GM10266 (cell line): Measurements from ENCODE around the gene TIAM1.

Source experiments
- DNase-seq: peaks from one replicate; pipeline ENCODE4 v3.0.0; 2012; ENCODE audit errors: extremely low spot score
- TF ChIP-seq, protein P1 (sequence below): IDR thresholded peaks from 2 replicates; pipeline ENCODE4 v1.5.1; 2012; ENCODE audit warnings: mild to moderate bottlenecking, low read depth; ENCODE audit not compliant: control insufficient read depth, insufficient read depth; ENCODE audit errors: missing control alignments

TIAM1 gene

DNA sequence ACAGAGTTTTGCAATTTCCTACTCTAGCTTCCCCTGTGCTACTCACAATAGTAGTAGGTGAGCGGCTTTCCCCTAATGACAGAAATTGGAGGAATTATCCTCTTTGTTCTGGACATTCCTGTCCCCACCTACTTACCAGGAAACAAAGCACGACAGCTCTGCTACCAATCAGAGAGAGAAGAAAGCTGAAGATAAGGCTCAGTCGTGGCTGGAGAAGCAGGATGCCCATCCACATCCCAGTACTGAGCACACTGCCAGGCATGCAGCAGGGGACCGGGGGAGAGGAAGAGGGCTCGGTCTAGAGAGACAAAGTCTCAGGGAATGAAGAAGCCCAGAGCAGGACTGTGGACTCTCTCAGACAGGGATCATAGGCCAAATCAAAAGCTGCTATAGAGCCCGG lies 171.7 kb downstream of the TIAM1 start:
- TF ChIP-seq, protein P1, sequence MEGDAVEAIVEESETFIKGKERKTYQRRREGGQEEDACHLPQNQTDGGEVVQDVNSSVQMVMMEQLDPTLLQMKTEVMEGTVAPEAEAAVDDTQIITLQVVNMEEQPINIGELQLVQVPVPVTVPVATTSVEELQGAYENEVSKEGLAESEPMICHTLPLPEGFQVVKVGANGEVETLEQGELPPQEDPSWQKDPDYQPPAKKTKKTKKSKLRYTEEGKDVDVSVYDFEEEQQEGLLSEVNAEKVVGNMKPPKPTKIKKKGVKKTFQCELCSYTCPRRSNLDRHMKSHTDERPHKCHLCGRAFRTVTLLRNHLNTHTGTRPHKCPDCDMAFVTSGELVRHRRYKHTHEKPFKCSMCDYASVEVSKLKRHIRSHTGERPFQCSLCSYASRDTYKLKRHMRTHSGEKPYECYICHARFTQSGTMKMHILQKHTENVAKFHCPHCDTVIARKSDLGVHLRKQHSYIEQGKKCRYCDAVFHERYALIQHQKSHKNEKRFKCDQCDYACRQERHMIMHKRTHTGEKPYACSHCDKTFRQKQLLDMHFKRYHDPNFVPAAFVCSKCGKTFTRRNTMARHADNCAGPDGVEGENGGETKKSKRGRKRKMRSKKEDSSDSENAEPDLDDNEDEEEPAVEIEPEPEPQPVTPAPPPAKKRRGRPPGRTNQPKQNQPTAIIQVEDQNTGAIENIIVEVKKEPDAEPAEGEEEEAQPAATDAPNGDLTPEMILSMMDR = no peak
- no peak for DNase-seq

DNA sequence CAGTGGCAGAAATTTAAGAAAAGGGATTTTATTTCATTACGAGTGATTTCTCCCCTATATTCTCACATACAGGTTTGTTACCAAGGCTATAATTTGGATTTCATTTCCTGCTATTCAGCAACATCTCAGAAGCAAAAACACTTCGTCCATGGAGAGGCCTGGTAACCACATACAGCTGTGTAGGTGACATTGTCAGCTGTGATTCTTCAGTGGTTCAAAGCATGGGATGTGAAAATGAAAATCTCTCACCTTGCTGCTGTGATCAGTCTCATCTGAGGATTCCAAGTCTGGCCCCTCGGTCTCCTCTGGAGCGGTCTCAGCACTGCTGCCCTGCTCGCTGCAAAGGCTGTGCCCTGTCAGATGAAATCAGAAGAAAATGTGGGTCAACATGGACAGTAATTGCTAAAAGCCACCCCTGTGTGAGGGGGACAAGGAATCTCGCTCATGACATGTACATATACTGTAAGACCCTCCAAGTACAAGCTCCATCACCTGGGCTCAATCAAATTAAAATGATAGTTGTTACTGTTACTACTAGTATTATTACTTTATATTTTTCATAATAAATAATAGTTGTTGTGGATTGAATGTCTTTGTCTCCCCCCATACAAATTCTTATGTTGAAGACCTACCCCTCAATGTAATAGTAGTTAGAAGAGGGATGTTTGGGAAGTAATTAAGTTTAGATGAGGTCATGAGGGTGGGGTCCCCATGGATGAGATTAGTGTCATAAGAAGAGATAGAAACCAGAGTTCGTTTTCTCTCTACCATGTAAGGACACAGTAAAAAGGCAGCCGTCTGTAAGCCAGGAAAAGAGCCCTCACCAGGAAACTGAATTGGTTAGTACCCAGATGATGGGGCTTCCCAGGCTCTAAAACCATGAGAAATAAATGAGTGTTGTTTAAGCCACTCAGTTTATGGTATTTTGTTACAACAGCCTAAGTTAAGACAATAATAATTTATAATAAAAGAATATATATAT lies 179.1 kb downstream of the TIAM1 start:
- DNase-seq = no peak
- TF ChIP-seq, protein P1 = no peak

DNA sequence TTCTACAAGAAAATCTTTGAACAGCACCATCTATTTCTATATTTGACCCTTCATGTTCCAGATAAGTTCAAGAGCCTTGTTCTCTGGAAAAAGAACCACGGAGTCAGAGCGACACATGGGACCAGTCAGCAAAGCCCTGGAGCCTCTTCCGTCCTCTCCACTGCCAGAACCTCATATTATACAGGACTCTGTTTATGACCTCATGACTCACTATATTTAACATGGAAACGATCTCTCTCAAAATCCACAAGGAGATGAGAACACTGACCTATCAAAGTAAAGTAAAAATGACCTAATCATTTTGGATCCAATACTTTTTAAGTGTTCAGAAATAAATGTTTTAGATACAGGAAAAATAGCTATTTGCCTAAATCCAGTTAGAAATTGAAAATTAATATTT lies 181.2 kb downstream of the TIAM1 start:
- TF ChIP-seq, protein P1 = no peak
- no peak for DNase-seq

DNA sequence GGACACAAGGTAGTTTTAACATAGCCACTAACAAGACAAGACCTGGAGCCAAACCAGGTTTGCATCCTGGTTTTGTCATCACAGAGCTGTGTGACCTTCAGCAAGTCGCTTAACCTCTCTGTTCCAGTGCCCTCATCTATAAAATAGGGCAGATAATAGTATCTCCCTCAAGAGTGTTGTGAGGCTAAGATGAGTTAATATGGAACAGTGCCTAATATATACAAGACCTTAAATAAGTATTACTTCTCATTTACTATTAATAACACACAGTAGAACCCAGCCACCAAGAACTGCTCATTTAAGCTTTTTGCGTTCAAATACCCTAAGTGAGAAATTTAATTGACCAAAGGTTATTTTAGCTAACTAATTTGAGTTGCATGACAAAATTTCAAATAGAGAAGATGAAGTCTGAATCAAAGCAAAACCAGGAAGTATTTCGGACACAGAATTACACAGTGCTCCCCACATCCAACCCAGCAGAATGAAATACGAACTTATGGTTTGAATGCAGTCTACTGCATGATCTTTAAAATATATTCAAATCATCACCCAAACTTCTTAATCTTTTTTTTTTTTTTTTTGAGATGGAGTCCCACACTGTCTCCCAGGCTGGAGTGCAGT lies 181.9 kb downstream of the TIAM1 start:
- no peak for DNase-seq
- TF ChIP-seq, protein P1 = no peak

DNA sequence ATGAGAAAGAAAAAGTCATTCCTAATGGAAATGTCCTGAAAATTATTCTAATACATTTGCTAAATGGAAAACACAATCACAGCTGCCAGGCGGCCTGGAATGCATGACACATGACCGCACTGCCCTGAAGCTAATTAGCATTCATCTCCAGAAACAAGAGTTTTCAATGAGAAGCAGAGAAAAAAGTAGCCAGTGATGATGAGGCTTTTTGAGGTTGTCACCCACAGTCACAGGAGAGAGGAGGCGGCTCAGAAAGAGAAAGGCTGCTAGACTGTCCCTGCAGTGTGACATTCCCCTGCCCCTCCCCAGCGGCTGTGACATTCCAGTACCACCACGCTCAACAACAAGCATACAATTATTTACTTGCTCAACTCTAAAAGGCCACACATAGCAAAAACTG lies 182.9 kb downstream of the TIAM1 start:
- DNase-seq = no peak

DNA sequence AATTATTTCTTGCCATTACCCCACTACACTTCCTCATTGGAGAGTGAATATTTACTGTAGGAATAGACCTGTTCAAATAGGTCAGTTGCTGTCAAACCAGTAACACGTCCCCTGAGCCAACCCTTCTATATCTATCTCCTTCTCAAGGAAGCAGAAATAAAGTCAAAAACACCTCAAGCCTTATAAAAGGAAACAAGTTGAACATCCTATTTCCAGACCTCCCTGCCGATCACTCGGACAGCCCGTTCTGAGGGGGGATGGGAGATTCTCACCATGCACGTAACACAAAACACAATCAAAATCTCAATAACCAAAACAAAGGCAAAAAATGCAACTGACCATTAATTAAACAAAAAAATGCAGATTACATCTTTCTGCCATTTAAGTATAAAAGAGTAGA lies 184.3 kb downstream of the TIAM1 start:
- TF ChIP-seq, protein P1 = no peak
- DNase-seq = no peak

More for the DNA sequence above, 182.9 kb downstream of the TIAM1 start:
- TF ChIP-seq, protein P1 = no peak
